ENCODE results near the gene PEX26.

GRCh38 chr22:18073467-18073866, 4.3 kb upstream of the PEX26 start:
- TF ChIP-seq CTCF (conservative IDR thresholded peaks at IDR 0.05; ENCODE audit: low read length) (no peak), EZH2phosphoT487 (IDR thresholded peaks at IDR 0.05; ENCODE audit: borderline replicate concordance) (no peak)
